ENCODE data around the gene SYNGR1.

The SYNGR1 gene

DNA sequence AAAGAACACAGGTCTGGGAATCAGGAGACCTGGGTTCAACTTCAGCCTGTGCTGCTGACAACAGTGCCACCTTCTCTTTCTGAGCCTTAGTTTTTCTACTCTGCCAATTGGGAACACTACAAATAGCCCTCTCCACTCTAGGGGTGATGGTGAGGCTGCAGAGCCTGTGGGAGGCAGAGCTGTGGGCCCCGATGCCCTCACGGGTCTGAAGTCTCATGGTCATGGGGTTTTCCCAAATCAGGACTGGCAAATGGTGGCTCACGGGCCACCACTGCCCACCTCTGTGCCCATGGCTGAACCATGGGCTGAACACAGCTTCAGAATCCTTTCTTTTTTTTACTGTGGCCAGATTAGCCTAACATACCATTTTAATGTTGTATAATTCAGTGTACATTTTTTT, 19.8 kb downstream of the SYNGR1 start:
- TF ChIP-seq, protein P1, sequence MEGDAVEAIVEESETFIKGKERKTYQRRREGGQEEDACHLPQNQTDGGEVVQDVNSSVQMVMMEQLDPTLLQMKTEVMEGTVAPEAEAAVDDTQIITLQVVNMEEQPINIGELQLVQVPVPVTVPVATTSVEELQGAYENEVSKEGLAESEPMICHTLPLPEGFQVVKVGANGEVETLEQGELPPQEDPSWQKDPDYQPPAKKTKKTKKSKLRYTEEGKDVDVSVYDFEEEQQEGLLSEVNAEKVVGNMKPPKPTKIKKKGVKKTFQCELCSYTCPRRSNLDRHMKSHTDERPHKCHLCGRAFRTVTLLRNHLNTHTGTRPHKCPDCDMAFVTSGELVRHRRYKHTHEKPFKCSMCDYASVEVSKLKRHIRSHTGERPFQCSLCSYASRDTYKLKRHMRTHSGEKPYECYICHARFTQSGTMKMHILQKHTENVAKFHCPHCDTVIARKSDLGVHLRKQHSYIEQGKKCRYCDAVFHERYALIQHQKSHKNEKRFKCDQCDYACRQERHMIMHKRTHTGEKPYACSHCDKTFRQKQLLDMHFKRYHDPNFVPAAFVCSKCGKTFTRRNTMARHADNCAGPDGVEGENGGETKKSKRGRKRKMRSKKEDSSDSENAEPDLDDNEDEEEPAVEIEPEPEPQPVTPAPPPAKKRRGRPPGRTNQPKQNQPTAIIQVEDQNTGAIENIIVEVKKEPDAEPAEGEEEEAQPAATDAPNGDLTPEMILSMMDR (conservative IDR thresholded peaks at IDR 0.05), result no peak
- TF ChIP-seq ZFX (IDR thresholded peaks at IDR 0.05), result no peak
- H3K27ac ChIP-seq, result no peak overlapping the region

DNA sequence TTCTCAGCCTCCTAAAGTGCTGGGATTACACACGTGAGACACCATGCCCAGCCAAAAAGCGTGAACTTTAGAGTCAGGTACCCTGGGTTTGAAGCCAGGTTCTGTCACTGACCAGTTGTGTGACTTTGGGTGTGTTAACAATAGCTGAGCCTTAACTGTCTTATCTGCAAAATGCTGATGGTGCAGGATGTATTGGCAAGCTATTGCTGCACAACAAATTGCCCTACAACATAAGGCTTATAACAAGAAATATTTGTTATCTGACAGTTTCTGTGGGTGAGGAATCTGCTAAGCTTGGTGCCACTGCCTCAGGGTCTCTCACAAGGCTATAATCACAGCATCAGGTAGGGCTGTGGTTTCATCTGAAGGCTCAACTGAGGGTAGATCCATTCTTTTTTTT, 21.9 kb downstream of the SYNGR1 start:
- TF ChIP-seq, protein P1 (conservative IDR thresholded peaks at IDR 0.05), result no peak
- TF ChIP-seq ZFX (IDR thresholded peaks at IDR 0.05), result no peak
- no peak overlapping the region for H3K27ac ChIP-seq

DNA sequence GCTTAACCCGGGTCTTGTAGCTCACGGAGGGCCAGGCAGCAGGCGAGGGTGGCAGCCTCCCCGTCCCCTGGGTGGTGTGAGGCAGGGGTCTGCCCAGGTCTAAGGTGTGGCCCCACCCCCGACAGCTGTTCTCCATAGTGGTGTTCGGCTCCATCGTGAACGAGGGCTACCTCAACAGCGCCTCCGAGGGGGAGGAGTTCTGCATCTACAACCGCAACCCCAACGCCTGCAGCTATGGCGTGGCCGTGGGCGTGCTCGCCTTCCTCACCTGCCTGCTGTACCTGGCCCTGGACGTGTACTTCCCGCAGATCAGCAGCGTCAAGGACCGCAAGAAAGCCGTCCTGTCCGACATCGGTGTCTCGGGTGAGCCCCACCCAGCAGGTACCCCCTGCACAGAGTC, 24.4 kb downstream of the SYNGR1 start:
- TF ChIP-seq ZFX (IDR thresholded peaks at IDR 0.05), result no peak
- TF ChIP-seq, protein P1 (conservative IDR thresholded peaks at IDR 0.05), result no peak
- H3K27ac ChIP-seq, result no peak overlapping the region

DNA sequence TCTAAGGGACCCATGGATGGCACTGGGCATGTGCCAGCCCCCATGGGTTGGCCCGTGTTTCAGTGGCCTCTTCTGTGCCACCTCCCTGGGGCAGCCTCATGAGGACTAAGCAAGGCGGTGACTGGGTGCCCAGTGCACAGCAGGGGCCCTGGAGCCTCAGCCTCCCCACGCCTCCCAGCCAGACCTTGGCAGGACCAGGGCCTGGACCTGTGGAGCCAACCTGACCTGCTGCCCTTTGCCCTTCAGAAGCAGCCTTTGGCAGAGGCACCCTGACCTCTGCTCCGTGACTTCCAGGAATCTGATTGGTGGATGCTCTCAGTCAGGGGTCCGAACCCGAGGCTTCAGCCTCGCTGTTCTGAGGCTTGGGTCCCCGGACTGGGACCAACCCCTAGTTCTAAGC, 25.0 kb downstream of the SYNGR1 start:
- no peak overlapping the region for H3K27ac ChIP-seq
- TF ChIP-seq, protein P1 (conservative IDR thresholded peaks at IDR 0.05), result no peak
- no peak for TF ChIP-seq ZFX (IDR thresholded peaks at IDR 0.05)

DNA sequence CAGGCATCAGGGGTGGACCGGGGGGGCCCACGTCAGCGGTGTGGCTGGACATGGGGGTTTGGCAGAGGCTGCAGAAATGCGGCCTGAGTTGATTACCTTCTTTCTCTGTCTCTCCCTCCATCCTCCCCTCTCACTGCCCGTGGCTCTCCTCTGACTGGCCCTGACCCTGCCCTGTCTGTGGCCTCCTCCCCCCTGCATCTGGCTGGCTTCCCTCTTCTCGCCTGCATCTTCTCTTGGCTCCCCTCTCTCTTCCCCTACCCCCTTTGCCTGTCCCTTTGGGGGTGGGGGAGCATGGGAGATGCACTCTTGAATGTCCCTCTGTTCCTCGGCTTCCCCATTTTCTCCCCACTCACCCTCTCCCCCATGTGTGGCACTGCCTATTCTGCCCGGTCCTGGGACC, 25.9 kb downstream of the SYNGR1 start:
- H3K27ac ChIP-seq, result no peak overlapping the region
- no peak for TF ChIP-seq ZFX (IDR thresholded peaks at IDR 0.05)
- TF ChIP-seq, protein P1 (conservative IDR thresholded peaks at IDR 0.05), result no peak

DNA sequence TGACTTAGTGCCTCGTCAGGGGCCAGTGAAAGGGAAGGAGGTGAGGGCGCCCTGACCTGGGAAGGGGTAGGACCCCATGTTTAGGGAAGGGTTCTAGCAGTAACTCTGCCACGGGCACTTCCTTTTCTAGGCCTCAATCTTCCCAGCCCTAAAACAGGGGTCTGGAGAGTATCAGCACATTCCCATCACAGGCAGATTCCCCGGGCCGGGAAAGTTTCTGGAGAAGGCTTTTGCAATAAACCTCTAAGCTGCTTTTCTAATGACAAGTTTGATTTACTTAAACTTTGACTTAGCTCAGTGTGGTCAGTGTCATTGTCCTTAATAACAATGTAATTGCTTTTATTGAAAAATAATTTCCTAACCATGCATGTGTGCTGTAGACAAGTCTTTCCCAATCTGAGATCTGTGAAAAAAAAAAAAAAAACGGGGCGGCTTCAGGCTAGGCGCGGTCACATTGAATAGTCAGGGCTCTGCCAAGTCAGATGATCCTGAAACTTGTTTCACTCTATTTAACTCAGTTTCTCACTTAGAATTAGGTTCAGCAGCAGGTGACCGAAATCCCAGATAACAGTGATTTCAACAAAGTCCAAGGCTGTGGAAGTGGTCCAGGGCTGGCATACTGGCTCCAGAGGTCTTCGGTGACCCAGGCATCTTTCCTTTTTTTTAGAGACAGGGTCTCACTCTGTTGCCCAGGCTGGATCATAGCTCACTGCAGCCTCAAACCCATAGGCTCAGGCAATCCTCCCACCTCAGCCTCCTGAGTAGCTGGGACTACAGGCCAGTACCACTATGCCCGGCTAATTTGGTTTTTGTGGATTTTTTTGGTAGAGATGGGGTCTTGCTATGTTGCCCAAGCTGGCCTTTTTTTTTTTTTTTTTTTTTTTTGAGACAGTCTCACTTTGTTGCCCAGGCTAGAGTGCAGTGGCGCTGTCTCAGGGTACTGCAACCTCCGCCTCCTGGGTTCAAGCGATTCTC, 30.3 kb downstream of the SYNGR1 start:
- TF ChIP-seq, protein P1 (conservative IDR thresholded peaks at IDR 0.05), result no peak
- TF ChIP-seq ZFX (IDR thresholded peaks at IDR 0.05), result no peak
- H3K27ac ChIP-seq, result no peak overlapping the region

DNA sequence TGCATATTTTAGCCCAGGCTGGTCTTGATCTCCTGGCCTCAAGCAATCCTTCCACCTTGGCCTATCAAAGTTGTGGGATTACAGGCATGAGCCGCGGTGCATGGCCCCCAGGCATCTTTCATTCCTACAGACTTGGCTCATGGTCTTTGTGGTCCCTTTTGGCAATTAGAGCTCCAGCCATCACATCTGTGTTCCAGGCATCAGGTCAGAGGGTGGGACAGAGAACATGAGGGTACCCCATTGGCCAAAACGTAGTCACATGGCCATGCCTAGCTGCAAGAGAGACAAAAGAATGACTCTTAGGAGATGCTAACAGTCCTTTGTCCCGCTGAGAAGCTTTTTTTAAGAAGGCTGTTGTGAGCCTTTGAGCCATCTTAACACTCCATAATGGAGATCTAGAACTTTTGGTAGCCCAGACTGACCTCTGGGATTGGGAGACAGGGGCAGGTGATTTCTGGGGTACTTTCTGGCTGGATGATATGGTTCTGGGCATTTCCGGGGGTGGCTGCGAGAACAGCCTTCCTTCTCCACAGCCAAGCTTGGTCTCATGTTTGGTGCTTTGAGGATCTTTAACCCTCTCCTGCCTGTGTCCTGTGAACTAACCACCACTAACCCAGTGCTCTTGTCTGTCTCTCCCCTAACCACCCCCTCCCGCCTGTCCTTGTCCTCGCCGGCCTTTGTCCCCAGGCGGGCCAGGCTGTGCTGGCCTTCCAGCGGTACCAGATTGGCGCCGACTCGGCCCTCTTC, 31.4 kb downstream of the SYNGR1 start:
- H3K27ac ChIP-seq, result no peak overlapping the region

More for the DNA sequence above, 31.4 kb downstream of the SYNGR1 start:
- TF ChIP-seq, protein P1 (conservative IDR thresholded peaks at IDR 0.05), result no peak
- TF ChIP-seq ZFX (IDR thresholded peaks at IDR 0.05), result no peak

Measured in C4-2B (cell line).